GM21360 (cell line): ENCODE results near the gene PTPRM.

ENCODE experiments used
- ATAC-seq: cut with Tn5 transposase; IDR thresholded peaks from one replicate; pipeline ENCODE4 v1.9.1; 2021; ENCODE audit warnings: mild to moderate bottlenecking, moderate library complexity; ENCODE audit not compliant: unreplicated experiment

Gene PTPRM

GRCh38 chr18:7789856-7790552 lies 222.9 kb downstream of the PTPRM start:
- ATAC-seq = no peak

GRCh38 chr18:7793100-7793499 lies 226.0 kb downstream of the PTPRM start:
- no peak for ATAC-seq

GRCh38 chr18:7803956-7804469 lies 236.9 kb downstream of the PTPRM start:
- no peak for ATAC-seq

GRCh38 chr18:7805096-7805495 lies 238.0 kb downstream of the PTPRM start:
- no peak for ATAC-seq

- no peak for ATAC-seq
Observed at GRCh38 chr18:7805880-7806279, 238.8 kb downstream of the PTPRM start.

GRCh38 chr18:7807936-7808453 lies 240.9 kb downstream of the PTPRM start:
- no peak for ATAC-seq

- no peak for ATAC-seq
Observed at GRCh38 chr18:7808992-7809391, 241.9 kb downstream of the PTPRM start.

- no peak for ATAC-seq
Observed at GRCh38 chr18:7809455-7809854, 242.3 kb downstream of the PTPRM start.

GRCh38 chr18:7809978-7810377 lies 242.9 kb downstream of the PTPRM start:
- ATAC-seq = no peak

- no peak for ATAC-seq
Observed at GRCh38 chr18:7812431-7813063, 245.4 kb downstream of the PTPRM start.

GRCh38 chr18:7813131-7813530 lies 246.0 kb downstream of the PTPRM start:
- no peak for ATAC-seq

- no peak for ATAC-seq
Observed at GRCh38 chr18:7814754-7815315, 247.7 kb downstream of the PTPRM start.

- ATAC-seq = no peak
Observed at GRCh38 chr18:7815787-7816186, 248.7 kb downstream of the PTPRM start.

- ATAC-seq = no peak
Observed at GRCh38 chr18:7817575-7818230, 250.6 kb downstream of the PTPRM start.

- no peak for ATAC-seq
Observed at GRCh38 chr18:7821784-7822183, 254.7 kb downstream of the PTPRM start.

GRCh38 chr18:7822435-7823331 lies 255.6 kb downstream of the PTPRM start:
- no peak for ATAC-seq

GRCh38 chr18:7824970-7825369 lies 257.9 kb downstream of the PTPRM start:
- ATAC-seq = no peak

- ATAC-seq = no peak
Observed at GRCh38 chr18:7830468-7830867, 263.4 kb downstream of the PTPRM start.

GRCh38 chr18:7839548-7839947 lies 272.4 kb downstream of the PTPRM start:
- no peak for ATAC-seq

GRCh38 chr18:7840411-7840810 lies 273.3 kb downstream of the PTPRM start:
- no peak for ATAC-seq
